ENCODE results near the gene PLD1.

PLD1 gene

GRCh38 chr3:171700157-171700556 lies 110.1 kb downstream of the PLD1 start:
- no peaks in the 10 kb centered on the region for H3F3A ChIP-seq (ENCODE audit: control insufficient read depth, insufficient read depth)
- no peaks in the 10 kb centered on the region for H3K36me3 ChIP-seq (ENCODE audit: control insufficient read depth, low read length)
- H3K9me3 ChIP-seq (ENCODE audit: control insufficient read depth, insufficient read depth, low read length) = no peaks in the 10 kb centered on the region
- H4K20me1 ChIP-seq (ENCODE audit: control insufficient read depth, insufficient read depth, low read depth, low read length) = no peaks in the 10 kb centered on the region
- no peak for TF ChIP-seq EZH2phosphoT487 (IDR thresholded peaks at IDR 0.05; ENCODE audit: borderline replicate concordance, low read length)
- no peak for TF ChIP-seq CTCF (IDR thresholded peaks at IDR 0.05; ENCODE audit: low read depth, low read length, poor library complexity, severe bottlenecking)
- no peaks in the 10 kb centered on the region for H3K9me2 ChIP-seq (replicated peaks; ENCODE audit: control insufficient read depth, low read length)
- H3K4me1 ChIP-seq (ENCODE audit: control insufficient read depth, low read length) = no peaks in the 10 kb centered on the region
- H3K4me3 ChIP-seq (ENCODE audit: low read length) = no peak overlapping the region
- no peaks in the 10 kb centered on the region for H3K79me2 ChIP-seq (ENCODE audit: control insufficient read depth, low read length)
- H3K4me2 ChIP-seq (ENCODE audit: low read length) = no peak overlapping the region
- H3K27me3 ChIP-seq (ENCODE audit: control insufficient read depth, low read length) = no peaks in the 10 kb centered on the region
- no peak overlapping the region for H3K27ac ChIP-seq (ENCODE audit: low read depth, low read length)

GRCh38 chr3:171699601-171700000 lies 110.7 kb downstream of the PLD1 start:
- Histone ChIP-seq H3K27ac (ENCODE audit: low read depth, low read length) (no peak overlapping the region), H3K4me3 (ENCODE audit: low read length) (no peak overlapping the region), H3K4me1 (ENCODE audit: control insufficient read depth, low read length) (no peaks in the 10 kb centered on the region)

GRCh38 chr3:171696805-171697204 lies 113.5 kb downstream of the PLD1 start:
- H3K27ac ChIP-seq (ENCODE audit: low read depth, low read length) = no peak overlapping the region
- no peaks in the 10 kb centered on the region for H3K27me3 ChIP-seq (ENCODE audit: control insufficient read depth, low read length)
- H4K20me1 ChIP-seq (ENCODE audit: control insufficient read depth, insufficient read depth, low read depth, low read length) = no peaks in the 10 kb centered on the region
- no peak overlapping the region for H3K4me3 ChIP-seq (ENCODE audit: low read length)
- no peaks in the 10 kb centered on the region for H3K4me1 ChIP-seq (ENCODE audit: control insufficient read depth, low read length)
- H3K36me3 ChIP-seq (ENCODE audit: control insufficient read depth, low read length) = no peaks in the 10 kb centered on the region
- no peaks in the 10 kb centered on the region for H3K9me2 ChIP-seq (replicated peaks; ENCODE audit: control insufficient read depth, low read length)
- H3K79me2 ChIP-seq (ENCODE audit: control insufficient read depth, low read length) = no peaks in the 10 kb centered on the region
- TF ChIP-seq EZH2phosphoT487 (IDR thresholded peaks at IDR 0.05; ENCODE audit: borderline replicate concordance, low read length) (no peak), CTCF (IDR thresholded peaks at IDR 0.05; ENCODE audit: low read depth, low read length, poor library complexity, severe bottlenecking) (no peak)
- H3F3A ChIP-seq (ENCODE audit: control insufficient read depth, insufficient read depth) = no peaks in the 10 kb centered on the region
- H3K4me2 ChIP-seq (ENCODE audit: low read length) = no peak overlapping the region
- H3K9me3 ChIP-seq (ENCODE audit: control insufficient read depth, insufficient read depth, low read length) = no peaks in the 10 kb centered on the region

More at GRCh38 chr3:171699601-171700000, 110.7 kb downstream of the PLD1 start:
- H3K79me2 ChIP-seq (ENCODE audit: control insufficient read depth, low read length) = no peaks in the 10 kb centered on the region
- no peak overlapping the region for H3K4me2 ChIP-seq (ENCODE audit: low read length)
- H3K27me3 ChIP-seq (ENCODE audit: control insufficient read depth, low read length) = no peaks in the 10 kb centered on the region
- H3K9me2 ChIP-seq (replicated peaks; ENCODE audit: control insufficient read depth, low read length) = no peaks in the 10 kb centered on the region
- TF ChIP-seq CTCF (IDR thresholded peaks at IDR 0.05; ENCODE audit: low read depth, low read length, poor library complexity, severe bottlenecking) = no peak
- no peak for TF ChIP-seq EZH2phosphoT487 (IDR thresholded peaks at IDR 0.05; ENCODE audit: borderline replicate concordance, low read length)
- H3F3A ChIP-seq (ENCODE audit: control insufficient read depth, insufficient read depth) = no peaks in the 10 kb centered on the region
- no peaks in the 10 kb centered on the region for H3K9me3 ChIP-seq (ENCODE audit: control insufficient read depth, insufficient read depth, low read length)
- H4K20me1 ChIP-seq (ENCODE audit: control insufficient read depth, insufficient read depth, low read depth, low read length) = no peaks in the 10 kb centered on the region
- H3K36me3 ChIP-seq (ENCODE audit: control insufficient read depth, low read length) = no peaks in the 10 kb centered on the region

- Histone ChIP-seq H3K79me2 (ENCODE audit: control insufficient read depth, low read length) (no peaks in the 10 kb centered on the region), H3F3A (ENCODE audit: control insufficient read depth, insufficient read depth) (no peaks in the 10 kb centered on the region), H4K20me1 (ENCODE audit: control insufficient read depth, insufficient read depth, low read depth, low read length) (no peaks in the 10 kb centered on the region), H3K9me2 (replicated peaks; ENCODE audit: control insufficient read depth, low read length) (no peaks in the 10 kb centered on the region), H3K4me2 (ENCODE audit: low read length) (no peak overlapping the region), H3K4me1 (ENCODE audit: control insufficient read depth, low read length) (no peaks in the 10 kb centered on the region), H3K36me3 (ENCODE audit: control insufficient read depth, low read length) (no peaks in the 10 kb centered on the region), H3K27ac (ENCODE audit: low read depth, low read length) (no peak overlapping the region), H3K9me3 (ENCODE audit: control insufficient read depth, insufficient read depth, low read length) (no peaks in the 10 kb centered on the region), H3K27me3 (ENCODE audit: control insufficient read depth, low read length) (no peaks in the 10 kb centered on the region), H3K4me3 (ENCODE audit: low read length) (no peak overlapping the region)
- TF ChIP-seq CTCF (IDR thresholded peaks at IDR 0.05; ENCODE audit: low read depth, low read length, poor library complexity, severe bottlenecking) = no peak
- TF ChIP-seq EZH2phosphoT487 (IDR thresholded peaks at IDR 0.05; ENCODE audit: borderline replicate concordance, low read length) = no peak
Measured at GRCh38 chr3:171695426-171695825, 114.9 kb downstream of the PLD1 start.
